Measurements from ENCODE around the gene PILRA.

- TF ChIP-seq, protein P1, sequence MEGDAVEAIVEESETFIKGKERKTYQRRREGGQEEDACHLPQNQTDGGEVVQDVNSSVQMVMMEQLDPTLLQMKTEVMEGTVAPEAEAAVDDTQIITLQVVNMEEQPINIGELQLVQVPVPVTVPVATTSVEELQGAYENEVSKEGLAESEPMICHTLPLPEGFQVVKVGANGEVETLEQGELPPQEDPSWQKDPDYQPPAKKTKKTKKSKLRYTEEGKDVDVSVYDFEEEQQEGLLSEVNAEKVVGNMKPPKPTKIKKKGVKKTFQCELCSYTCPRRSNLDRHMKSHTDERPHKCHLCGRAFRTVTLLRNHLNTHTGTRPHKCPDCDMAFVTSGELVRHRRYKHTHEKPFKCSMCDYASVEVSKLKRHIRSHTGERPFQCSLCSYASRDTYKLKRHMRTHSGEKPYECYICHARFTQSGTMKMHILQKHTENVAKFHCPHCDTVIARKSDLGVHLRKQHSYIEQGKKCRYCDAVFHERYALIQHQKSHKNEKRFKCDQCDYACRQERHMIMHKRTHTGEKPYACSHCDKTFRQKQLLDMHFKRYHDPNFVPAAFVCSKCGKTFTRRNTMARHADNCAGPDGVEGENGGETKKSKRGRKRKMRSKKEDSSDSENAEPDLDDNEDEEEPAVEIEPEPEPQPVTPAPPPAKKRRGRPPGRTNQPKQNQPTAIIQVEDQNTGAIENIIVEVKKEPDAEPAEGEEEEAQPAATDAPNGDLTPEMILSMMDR (IDR thresholded peaks at IDR 0.05) = no peak
- TF ChIP-seq POLR2A (IDR thresholded peaks at IDR 0.05) = no peak
These were observed 70.0 kb downstream of the PILRA start for GRCh38 chr7:100443096-100443840.

All from adrenal gland (tissue), 5 donors.